Inflammatory macrophage treated with lipopolysaccharide for 4 hours (primary cell): ENCODE results near the gene B3GAT1.

Source experiments
- DNase-seq: peaks from one replicate; pipeline ENCODE4 v3.0.0-alpha.2; 2020

B3GAT1 gene

GRCh38 chr11:134409552-134410429 is 2.3 kb downstream of the B3GAT1 start:
- DNase-seq = no peak

DNA sequence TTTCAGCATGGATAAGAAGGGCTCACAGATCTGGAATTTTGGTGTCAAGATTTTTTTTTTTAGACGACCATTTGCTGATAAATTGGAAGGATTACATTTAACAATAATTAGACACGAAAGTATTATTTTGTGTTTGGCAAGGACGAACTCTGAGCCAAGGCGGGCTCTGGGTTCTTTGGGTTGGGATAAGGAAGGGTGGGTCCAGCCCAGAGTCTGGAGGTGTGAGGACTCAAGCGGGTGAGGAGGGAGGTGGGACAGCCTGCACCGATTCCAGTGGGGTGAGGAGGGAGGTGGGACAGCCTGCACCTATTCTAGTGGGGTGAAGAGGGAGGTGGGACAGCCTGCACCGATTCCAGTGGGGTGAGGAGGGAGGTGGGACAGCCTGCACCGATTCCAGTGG is 4.1 kb downstream of the B3GAT1 start:
- no peak for DNase-seq

GRCh38 chr11:134407321-134407828 is 4.7 kb downstream of the B3GAT1 start:
- no peak for DNase-seq

GRCh38 chr11:134406264-134407185 is 5.5 kb downstream of the B3GAT1 start:
- no peak for DNase-seq

DNA sequence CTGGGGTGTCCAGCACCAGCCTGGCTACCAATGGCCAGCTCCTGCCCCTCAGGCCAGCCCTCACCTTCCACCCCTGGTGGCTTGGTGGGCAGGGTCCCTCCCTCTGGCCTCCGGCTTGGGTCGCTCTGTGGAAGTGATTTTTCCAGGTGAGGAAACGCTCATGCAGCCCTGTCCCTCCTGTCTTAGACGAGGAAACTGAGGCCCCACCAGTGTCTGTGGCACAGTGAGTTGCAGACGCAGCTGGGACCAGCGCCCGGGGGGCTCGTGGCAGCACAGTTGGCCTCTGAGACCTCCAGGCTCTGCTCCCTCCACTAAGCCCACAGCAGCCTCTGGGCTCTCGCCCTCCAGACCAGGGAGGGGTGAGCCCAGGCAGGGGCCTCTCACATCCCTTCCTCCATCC is 6.2 kb downstream of the B3GAT1 start:
- DNase-seq = no peak

DNA sequence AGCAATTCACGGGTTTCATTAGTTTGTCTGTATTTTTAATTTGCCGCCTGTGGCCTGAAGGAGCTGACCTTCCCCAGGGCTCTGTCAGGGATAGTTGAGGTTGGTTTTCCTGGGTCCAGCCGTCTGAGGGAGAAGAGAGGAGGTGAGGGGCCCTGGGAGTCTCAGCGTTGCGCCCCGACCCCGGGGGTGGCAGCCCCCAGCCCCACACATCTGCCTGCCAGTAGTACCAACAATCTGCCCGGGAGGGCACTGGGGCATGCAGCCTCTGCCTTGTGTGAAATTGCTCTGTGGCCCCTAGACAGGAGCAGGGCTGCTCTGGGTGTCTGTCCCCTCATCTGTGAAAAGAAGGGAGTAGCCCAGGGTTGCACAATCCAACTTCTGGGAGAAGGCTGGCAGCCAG is 6.6 kb downstream of the B3GAT1 start:
- DNase-seq = no peak

GRCh38 chr11:134404575-134405341 is 7.3 kb downstream of the B3GAT1 start:
- no peak for DNase-seq

DNA sequence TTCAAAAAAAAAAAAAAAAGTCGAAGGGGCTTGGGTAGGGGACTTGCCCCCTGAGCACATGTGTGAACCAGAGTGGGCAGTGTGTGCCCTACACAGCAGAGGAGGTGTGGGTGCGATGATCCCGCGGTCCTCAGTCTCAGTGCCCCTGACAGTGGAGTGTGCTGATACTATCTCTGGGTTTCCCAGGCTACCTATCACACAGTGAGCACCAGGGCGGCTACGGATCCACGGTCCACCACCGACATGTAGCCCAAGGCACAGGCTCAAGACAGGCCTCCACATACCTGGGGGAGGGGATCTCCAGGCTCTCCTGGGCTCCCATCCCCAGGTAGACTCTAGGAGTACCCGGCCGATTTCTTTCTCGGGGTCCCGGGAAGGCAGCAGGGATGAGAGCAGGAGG is 9.1 kb downstream of the B3GAT1 start:
- DNase-seq = no peak

DNA sequence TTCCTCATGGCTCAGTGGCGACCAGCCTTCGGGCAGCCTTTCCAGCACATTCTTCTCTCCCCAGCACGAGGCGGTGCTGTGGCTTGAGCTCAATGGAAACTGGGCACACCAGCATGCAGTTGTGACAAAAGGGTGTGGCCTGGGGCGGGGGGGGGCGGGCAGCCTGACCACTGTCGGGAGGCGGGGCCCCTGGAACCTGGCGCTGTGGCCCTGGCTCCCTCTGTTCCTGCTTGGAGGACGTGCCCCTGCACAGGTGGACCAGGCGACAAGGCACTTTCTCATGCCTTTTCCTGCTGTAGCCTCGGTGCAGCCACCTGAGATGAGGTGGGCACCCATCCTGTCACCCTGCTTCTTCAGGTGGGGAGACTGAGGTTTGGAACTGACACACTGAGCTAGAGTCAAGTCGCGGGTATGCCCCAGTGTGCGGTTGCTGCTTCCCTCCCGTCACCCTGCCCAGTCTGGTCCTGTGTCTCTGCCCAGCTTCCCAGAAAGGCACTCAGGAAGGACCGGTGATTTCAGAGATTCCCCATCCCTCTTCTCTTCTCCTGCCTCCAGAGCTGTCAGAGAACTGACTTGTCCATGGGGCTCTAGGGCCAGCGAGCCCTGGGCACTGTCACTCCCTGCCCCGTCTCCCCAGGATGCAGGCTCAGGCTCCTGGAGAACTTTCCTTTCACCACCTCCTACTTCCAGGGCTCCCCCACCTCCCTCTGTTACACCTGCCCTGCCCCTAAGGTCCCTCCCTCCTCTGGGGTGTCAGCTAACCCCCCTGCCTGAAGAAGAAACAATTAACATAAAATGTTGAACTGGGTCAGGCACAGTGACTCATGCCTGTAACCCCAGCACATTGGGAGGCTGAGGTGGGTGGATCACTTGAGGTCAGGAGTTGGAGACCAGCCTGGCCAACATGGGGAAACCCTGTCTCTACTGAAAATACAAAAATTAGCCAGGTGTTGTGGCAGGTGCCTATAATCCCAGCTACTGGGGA is 9.9 kb downstream of the B3GAT1 start:
- DNase-seq = no peak

DNA sequence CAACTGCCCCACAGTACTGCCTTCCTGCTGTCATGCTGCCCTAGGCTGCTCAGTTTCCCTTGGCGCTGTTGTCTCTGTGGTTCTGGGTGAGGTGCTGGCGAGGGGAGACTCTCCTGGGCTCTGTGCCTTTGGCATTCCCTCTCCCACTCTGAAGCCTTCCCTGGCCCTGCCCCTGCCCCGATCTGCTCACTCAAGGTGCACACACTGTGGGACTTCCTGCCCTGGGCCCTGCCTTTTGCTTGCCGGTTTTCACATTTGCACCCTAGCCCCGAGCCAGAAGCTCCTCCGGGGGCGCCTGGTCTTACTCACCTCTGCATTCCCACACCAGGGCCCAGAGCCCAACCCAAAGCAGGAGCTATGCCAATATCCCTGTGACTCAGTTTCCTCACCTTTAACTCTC is 12.0 kb downstream of the B3GAT1 start:
- DNase-seq = no peak

DNA sequence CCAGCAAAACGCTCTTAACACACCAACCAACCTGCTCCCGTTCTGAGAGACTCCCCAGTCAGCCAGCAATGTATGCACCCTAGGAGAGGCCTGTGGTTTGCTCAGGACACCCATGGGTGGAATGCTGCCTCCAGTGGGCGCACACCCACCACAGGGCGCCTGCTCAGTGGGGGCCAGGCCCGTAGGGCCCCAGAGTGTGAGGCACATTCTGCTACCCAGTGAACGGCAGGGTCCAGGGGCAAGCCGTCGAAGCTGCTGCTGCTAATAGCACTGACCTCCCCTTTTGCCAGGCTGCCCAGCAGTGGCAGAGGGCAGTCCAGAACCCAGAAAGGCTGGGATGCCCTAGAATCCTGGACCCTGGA is 12.8 kb downstream of the B3GAT1 start:
- no peak for DNase-seq

DNA sequence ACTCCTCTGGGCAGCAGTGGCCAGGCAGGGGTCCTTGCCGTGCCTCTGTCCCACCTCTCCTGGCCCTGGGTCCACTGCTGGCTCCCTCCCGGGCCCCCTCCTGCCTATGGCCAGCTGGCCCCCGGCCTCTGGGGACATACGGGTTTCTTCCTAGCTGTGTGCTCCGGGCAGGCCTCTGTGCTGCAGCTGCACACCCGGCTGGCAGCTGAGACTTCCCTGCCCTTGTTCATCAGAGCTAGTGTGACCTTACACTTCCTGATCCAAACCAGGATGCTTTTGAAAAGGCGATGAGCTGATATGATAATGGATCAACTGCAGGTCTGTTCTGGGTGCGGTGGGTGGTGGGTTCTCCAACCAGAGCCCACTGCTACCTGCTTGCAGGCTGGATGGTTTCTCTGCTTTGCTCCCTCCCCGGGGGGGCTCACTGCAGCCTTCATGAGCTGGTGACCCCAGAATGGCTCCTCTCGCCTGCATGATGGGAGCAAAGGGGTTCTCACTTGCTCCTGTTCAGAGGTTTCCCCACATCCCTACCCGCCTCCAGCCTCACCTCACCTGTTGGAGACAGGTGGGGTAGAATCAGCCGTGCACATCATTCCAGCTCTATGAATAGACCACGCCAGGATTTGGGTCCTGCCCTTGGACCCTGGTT is 13.3 kb downstream of the B3GAT1 start:
- no peak for DNase-seq

- no peak for DNase-seq
These were observed 14.0 kb downstream of the B3GAT1 start for GRCh38 chr11:134398079-134398444.

- no peak for DNase-seq
These were observed 14.6 kb downstream of the B3GAT1 start for GRCh38 chr11:134397304-134398078.

DNA sequence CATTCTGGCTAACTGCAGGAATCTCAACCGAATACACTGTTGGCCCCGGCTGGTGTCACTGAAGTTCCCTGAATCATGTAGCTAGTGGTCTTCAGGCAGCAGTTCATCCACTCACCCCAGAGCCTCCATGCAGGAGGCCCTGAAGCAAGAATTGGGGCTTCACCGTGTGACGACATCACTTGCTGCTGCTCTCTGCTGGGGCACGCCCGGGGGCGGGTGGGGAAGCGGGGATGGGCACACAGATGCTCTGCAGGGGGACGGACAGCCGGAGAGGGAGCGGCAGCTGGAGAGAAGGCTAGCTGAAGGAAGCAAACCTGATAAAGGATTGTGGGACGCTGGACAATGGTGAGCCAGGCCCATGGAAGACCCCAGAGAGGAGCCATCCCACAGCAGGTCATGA is 17.0 kb downstream of the B3GAT1 start:
- DNase-seq = no peak

GRCh38 chr11:134394311-134394710 is 17.7 kb downstream of the B3GAT1 start:
- DNase-seq = no peak

- DNase-seq = no peak
These were observed 18.4 kb downstream of the B3GAT1 start for GRCh38 chr11:134393638-134394037.

- DNase-seq = no peak
These were observed 19.0 kb downstream of the B3GAT1 start for GRCh38 chr11:134392953-134393615.

GRCh38 chr11:134391656-134392055 is 20.4 kb downstream of the B3GAT1 start:
- no peak for DNase-seq
